GM12801 (cell line): Measurements from ENCODE around the gene JPH3.

ENCODE experiments used
- CTCF ChIP-seq: IDR thresholded peaks from one replicate; pipeline ENCODE4 v1.5.1; 2011; ENCODE audit warnings: control low read depth; ENCODE audit not compliant: insufficient read length; ENCODE audit errors: extremely low read depth

JPH3 gene

GRCh38 chr16:87607223-87607622, 4.9 kb downstream of the JPH3 start:
- no peak for TF ChIP-seq CTCF

- TF ChIP-seq CTCF: no peak
These were observed 5.6 kb downstream of the JPH3 start for GRCh38 chr16:87607871-87608270.

- TF ChIP-seq CTCF: no peak
These were observed 6.2 kb downstream of the JPH3 start for GRCh38 chr16:87608400-87608985.

- TF ChIP-seq CTCF: no peak
These were observed 7.7 kb downstream of the JPH3 start for GRCh38 chr16:87610026-87610425.

- no peak for TF ChIP-seq CTCF
These were observed 9.1 kb downstream of the JPH3 start for GRCh38 chr16:87611456-87611855.

- no peak for TF ChIP-seq CTCF
These were observed 11.7 kb downstream of the JPH3 start for GRCh38 chr16:87613961-87614360.

GRCh38 chr16:87615621-87616041, 13.3 kb downstream of the JPH3 start:
- TF ChIP-seq CTCF: no peak
